ENCODE results near the gene BICRA.
A peak's percentile ranks its signal among the peaks of the same experiment; 100 is the strongest.
"Not testable (repeated sequence)": the region's sequence is repeated elsewhere in the genome, so short reads cannot be mapped to it uniquely, and the experiment has no call there.

The BICRA gene

GRCh38 chr19:47716270-47716937 lies 107.5 kb downstream of the BICRA start:
- no peak for DNase-seq

DNA sequence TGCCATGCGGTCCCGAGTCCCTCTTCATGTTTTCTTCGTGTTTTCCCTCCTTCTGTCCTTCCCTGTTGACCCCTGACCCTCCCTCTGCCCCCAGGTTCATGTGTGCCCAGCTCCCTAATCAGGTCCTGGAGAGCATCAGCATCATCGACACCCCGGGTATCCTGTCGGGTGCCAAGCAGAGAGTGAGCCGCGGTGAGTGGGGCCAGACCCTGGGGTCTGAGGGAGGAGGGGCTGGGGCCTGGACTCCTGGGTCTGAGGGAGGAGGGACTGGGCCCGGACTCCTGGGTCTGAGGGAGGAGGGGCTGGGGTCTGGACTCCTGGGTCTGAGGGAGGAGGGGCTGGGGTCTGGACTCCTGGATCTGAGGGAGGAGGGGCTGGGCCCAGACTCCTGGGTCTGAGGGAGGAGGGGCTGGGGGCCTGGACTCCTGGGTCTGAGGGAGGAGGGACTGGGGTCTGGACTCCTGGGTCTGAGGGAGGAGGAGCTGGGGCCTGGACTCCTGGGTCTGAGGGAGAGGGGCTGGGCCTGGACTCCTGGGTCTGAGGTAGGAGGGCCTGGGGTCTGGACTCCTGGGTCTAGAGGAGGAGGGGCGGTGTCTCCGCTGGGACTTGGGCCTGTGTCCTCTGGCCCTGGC lies 109.6 kb downstream of the BICRA start:
- not testable (repeated sequence) for DNase-seq

- DNase-seq = peak in 2 of 3 experiments; percentile 7 to 32
Observed at GRCh38 chr19:47719047-47719859, 110.3 kb downstream of the BICRA start.

DNA sequence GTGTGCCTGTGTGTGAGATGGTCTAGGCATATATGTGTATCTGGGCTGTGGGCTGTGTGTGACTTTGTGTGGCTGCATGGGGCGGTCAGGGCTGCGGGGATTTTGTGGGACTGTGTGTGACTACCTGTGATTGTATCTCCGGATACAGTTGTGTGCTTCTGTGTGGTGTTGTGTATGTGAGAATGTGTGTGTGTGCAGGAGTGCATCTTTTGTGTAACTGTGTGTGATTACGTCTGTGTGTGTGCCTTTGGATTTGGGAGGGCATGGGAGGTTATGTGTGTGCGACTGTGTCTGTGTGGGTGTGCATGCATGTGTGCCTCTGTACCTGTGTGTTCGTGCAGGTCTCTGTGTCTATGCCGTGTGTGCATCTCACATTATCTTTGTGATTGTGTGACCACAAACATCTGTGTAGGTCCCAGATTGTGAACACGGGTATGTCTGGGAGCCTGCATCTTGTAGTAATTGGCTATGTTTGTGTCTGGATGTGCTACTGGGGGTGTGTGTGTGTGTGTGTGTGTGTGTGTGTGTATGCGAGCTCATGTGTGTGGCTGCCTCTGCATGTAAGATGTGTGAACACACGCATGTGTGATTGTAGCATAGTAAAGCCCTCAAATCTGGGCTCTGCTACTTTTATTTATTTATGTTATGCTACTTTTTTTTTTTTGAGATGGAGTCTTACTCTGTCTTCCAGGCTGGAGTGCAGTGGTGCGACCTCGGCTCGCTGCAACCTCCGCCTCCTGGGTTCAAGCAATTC lies 111.9 kb downstream of the BICRA start:
- no peak for DNase-seq

- DNase-seq = peak in 1 of 3 experiments; percentile 61
Observed at GRCh38 chr19:47723581-47723940, 114.6 kb downstream of the BICRA start.

DNA sequence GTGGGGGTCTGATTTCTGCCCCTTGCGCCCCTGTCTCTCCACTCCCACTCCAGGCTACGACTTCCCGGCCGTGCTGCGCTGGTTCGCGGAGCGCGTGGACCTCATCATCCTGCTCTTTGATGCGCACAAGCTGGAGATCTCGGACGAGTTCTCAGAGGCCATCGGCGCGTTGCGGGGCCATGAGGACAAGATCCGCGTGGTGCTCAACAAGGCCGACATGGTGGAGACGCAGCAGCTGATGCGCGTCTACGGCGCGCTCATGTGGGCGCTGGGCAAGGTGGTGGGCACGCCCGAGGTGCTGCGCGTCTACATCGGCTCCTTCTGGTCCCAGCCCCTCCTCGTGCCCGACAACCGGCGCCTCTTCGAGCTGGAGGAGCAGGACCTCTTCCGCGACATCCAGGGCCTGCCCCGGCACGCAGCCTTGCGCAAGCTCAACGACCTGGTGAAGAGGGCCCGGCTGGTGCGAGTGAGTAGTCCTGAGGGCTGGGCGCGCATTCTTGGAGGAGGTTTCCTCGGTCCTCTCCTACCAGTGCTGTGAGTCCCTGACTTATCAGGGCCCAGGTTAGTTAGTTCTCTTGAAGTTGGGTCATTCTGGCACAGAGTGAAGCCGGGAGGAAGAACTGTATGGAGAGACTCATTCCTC lies 116.9 kb downstream of the BICRA start:
- no peak for DNase-seq

GRCh38 chr19:47726467-47726866 lies 117.5 kb downstream of the BICRA start:
- no peak for DNase-seq

- not testable (repeated sequence) for DNase-seq
Observed at GRCh38 chr19:47728295-47728694, 119.4 kb downstream of the BICRA start.

DNA sequence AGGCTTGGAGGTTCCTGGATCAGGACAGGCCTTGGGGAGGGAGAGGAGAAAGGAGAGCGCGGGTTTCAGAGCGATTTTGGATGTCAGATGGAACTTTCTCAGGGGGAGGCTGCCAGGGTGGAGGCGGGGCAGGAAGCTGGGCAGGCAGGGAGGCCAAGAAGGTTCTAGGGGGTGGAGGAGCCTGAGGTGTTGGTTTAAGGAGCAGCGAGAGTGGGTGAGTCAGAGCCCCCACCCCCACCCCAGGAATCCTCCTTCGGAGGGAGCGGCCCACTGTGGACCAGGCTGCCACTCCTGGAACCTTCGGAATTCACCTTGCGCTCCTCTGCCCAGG lies 120.5 kb downstream of the BICRA start:
- no peak for DNase-seq

- peak in 2 of 3 experiments; percentile 39 to 40 for DNase-seq
Observed at GRCh38 chr19:47729799-47730520, 121.0 kb downstream of the BICRA start.

GRCh38 chr19:47730521-47730889 lies 121.6 kb downstream of the BICRA start:
- no peak for DNase-seq

- DNase-seq = no peak
Observed at GRCh38 chr19:47730910-47731309, 122.0 kb downstream of the BICRA start.

- DNase-seq = no peak
Observed at GRCh38 chr19:47735131-47735530, 126.2 kb downstream of the BICRA start.

GRCh38 chr19:47740866-47741519 lies 132.1 kb downstream of the BICRA start:
- DNase-seq = no peak

DNA sequence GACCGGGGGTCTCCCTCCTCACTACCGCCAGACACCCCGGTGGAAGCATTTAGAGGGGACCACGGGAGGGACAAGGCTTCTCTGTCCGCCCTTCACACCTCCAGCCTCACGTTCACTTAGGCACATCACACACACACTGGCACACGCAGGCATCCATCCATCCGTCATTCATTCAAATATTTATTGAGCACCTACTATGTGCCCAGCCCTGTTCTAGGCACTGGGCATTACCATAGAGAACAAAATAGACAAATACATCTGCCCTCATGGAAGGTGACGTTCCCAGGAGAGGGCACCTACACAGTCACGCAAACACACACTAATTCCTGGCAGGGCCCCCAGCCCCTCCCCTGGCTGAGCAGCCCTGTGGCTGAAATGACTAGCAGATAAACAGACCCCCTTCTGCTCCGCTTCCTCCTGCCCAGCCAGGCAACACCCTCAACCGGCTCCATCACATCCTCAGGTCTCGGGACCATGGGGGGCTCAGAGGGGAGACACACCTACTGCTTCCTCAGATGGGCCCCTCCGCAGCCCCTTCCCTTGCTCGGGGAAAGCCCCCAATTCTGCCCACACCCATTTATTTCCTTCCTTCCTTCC lies 132.7 kb downstream of the BICRA start:
- no peak for DNase-seq

DNA sequence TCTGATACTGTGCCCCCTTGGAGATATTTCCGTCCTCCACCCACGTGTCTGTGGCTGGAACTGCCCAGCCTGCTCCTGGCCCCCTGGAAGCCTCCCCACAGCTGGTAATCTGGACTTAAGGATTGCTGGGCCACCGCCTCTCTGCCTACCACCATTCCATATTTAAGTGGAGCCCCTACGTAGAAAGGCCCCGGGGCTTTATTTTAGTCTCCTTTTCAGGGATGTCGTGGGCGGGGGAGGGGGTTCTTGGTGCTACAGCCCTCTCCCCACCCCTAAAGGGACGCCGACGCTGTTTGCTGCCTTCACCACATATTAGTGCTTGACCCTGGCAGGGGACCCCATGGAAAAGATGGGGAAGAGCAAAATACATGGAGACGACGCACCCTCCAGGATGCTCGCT lies 133.7 kb downstream of the BICRA start:
- no peak for DNase-seq

DNA sequence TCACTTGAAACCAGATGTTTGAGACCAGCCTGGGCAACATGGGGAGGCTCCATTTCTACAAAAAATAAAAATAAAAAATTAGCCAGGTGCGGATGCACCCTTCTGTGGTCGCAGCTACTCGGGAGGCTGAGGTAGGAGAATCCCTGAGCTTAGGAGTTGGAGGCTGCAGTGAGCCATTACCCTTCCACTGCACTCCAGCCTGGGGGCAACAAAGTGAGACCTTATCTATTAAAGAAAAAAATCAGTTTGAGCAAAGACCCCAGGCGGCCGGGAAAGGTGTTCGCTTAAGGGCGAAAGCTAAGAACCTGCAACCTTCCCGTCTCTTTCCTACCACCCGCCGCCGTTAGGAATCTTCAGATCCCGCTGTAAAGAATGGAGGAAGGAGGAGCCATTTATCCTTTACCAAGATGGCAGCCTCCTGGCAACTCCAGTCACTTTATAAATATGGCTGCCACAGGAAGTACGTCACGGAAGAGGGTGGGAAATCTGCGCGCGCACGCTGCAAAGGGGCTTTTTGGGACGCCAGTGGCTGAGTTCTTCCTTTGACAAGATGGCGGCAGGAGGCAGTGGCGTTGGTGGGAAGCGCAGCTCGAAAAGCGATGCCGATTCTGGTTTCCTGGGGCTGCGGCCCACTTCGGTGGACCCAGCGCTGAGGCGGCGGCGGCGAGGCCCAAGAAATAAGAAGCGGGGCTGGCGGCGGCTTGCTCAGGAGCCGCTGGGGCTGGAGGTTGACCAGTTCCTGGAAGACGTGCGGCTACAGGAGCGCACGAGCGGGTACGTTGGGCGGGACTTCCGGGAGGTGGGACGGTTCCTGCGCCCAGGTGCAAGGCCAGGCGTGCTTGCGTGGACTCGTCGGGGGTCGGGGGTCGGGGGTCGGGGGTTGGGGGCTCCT lies 136.3 kb downstream of the BICRA start, which contains the start of gene NOP53:
TSS of gene NOP53 (plus strand) at position 537 of the 892 bp plus-strand sequence. CDS start at position 551, 14 bp downstream.
- DNase-seq = peak; percentile 95 to 98 (median 98)

DNA sequence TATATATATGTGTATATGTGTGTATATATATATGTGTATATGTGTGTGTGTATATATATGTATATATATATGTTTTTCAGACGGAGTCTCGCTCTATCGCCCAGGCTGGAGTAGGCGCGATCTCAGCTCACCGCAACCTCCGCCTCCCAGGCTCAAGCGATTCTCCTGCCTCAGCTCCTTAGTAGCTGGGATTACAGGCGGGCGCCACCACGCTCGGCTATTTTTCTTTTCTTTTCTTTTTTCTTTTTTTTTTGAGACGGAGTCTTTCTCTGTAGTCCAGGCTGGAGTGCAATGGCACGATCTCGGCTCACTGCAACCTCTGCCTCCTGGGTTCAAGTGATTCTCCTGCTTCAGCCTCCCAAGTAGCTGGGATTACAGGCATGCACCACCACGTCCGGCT lies 137.2 kb downstream of the BICRA start:
- DNase-seq = not testable (repeated sequence)

GRCh38 chr19:47749326-47749725 lies 140.4 kb downstream of the BICRA start:
- no peak for DNase-seq

- no peak for DNase-seq
Observed at GRCh38 chr19:47750752-47751151, 141.8 kb downstream of the BICRA start.
